Stimulated activated CD4-positive, alpha-beta T cell treated with anti-CD3 and anti-CD28 coated beads, Interleukin-4, amount 100 ng/mL, for 1 hour (primary cell): ENCODE data around the gene RPH3AL.
A peak's percentile ranks its signal among the peaks of the same experiment; 100 is the strongest.

Experiments used
- DNase-seq: peaks from one replicate; pipeline ENCODE4 v3.0.0-alpha.2; 2020

Gene RPH3AL

DNA sequence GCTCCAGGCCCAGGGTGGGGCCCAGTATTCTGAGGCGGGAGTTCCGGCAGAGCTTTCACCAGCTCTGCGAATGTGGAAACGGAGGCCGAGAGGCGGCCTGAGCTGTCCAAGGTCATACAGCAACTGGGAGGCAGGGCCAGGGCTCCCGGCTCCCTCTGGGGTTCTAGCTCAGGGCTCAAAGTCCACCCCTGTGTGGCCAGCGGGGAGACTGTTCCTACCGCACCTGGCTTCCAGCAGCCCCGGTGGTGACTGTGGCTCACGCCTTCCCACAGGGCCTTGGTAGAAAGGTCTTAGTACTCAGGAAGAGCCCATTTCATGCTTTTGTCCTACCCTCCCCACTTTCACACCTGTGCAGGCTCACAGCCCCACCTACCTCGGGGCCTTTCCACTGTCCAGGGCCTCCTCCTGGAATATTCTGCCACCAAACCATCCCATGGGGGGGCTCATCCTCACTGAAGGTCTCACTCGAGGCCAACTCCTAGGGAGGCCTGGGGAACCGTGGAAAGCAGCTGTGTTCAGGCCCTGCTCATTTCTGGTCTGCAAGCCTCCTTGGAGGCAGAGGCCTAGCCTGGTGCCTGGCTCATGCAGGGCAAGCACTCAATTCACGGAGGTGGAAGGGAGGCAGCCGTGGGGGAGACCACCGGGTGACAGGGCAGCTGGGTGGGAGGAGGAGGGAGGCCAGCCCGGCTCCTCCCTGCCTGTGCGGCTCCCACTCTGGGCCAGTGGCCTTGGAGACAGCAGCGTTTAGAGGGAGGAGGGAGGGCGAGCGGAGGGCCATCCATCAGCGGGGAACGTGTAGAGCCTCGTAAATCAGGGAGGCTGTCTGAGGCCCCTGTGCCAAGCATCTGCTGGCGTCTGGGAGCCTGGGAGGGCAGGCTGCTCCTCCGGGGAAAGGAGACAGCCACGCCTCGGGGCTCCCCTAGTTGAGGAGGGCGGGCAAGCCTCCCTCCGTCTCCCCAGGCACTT, 158.5 kb downstream of the RPH3AL start:
- no peak for DNase-seq

DNA sequence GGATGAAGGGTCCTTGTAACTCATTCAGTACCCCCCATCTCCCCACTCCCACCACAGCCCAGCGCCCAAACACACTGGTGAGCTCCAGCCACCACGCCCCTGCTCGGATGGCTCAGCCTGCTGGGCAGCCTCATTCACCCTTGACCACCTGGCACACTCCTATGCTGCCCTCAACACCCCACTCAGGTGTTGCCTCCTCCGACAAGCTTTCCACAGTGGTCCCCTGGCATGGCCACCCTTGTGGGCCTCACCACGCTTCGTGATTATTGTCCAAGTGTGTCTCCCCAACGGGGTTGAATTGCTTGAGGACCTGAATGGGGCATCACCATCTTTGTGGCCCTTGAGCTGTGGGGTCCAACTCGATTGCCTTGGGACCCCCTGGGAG, 159.2 kb downstream of the RPH3AL start:
- DNase-seq, result no peak

DNA sequence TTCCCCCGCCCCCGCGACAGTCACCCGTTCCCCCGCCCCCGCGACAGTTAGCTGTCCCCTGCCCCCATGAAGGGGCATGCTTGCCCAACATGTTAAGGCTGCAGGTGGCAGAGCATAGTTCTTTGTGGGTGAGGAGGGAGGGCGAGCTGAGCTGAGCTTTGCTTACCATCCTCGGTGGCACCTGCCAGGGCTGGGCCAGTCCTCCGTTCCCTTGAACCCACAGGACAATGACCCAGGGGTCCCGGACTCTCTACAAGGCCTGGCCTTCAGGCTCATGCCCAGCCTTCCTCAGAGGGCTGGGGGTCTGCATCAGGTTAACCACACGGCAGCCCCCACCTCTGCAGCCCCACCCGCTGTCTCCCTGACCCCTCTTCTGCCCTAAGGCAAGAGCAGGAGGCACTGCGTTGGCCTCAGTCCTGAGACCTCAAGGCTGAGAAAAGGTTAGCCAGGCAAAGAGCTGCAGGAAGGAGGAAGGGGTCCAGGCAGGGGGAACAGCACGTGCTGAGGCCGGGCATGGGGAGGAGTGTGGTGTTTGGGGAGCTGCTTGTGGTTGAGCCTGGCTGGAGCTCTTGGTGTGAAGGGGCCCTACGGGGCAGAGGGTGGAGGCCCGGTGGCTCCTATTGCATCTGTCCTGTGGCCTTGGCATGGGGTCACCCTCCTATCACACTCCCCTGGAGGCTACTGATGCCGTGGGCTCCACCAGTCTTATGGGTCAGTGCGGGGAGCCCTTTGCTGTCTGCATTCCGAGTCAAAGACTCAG, 159.8 kb downstream of the RPH3AL start:
- no peak for DNase-seq

DNA sequence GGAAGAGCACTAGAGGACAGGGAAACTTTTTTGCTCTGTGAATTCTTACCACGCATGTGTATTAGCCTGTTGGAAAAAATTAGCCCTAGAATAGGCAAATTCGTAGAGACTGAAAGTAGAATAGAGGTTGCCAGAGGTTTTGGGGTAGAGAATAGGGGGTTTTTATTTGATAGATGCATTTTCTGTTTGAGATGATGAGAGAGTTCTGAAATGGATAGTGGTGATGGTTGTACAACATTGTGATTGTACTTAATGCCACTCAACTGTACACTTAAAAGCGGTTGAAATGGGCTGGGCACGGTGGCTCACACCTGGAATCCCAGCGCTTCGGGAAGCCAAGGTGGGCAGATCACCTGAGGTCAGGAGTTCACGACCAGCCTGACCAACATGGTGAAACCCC, 163.2 kb downstream of the RPH3AL start:
- no peak for DNase-seq

DNA sequence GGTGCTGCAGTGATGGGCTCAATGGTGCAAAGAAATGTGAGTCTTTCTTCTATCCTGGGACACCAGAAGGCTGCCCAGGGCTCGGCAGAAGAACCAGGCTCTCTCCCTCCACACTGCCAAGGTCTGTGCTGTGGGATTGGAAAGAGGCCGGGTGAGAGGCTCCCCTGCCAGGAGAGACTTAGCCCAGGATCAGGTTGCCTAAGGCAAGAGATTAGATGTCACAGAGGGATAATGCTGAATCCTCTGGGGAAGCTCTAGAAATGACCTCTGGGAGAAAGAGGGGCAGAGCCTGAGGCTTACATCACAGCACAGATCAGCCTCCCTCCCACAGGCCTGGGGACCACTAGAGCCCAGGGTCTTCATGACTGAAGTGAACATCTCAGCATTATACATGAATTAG, 165.5 kb downstream of the RPH3AL start:
- no peak for DNase-seq

DNA sequence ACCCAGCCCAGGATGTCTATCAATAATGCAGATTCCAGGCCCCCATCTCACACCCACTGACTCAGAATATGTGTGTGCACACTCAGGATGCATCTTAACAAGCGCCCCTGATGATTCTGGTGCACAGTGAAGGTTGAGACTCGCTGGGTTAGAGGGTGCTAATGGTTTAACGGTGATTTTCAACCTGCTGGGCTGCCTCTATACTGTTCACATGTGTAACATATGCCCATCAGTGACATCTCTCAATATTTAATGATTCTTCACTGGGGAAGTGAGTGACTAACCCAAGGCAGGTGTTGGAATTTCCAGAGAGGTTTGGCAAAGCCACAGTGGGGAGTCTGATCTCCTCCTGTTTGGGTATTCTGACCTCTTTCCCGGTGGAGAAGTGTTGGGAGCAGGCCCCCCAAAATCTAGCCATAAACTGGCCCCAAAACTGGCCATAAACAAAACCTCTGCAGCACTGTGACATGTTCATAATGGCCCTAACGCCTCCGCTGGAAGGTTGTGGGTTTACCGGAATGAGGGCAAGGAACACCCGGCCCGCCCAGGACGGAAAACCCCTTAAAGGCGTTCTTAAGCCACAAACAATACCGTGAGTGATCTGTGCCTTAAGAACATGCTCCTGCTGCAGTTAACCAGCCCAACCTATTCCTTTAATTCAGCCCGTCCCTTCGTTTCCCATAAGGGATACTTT, 167.0 kb downstream of the RPH3AL start:
- peak; percentile 33 for DNase-seq

DNA sequence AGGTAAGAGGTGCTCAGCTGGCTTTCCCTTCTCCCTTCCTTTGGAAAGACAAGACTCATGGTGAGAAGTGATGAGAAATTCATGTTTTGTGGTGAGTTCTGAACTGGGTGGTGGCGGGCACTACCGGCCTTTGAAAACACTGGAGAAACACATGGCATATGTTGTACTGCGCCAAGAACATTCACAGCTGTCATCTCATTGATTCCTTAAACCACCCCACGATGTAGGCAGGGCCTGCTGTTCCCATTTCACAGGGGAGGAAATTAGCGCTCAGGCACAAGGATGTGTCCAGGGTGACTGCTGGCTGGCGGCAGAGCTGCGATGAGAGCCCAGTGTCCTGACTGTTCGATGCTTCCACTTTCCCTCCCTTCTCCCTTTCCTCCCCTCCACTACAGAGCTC, 169.6 kb downstream of the RPH3AL start:
- no peak for DNase-seq

DNA sequence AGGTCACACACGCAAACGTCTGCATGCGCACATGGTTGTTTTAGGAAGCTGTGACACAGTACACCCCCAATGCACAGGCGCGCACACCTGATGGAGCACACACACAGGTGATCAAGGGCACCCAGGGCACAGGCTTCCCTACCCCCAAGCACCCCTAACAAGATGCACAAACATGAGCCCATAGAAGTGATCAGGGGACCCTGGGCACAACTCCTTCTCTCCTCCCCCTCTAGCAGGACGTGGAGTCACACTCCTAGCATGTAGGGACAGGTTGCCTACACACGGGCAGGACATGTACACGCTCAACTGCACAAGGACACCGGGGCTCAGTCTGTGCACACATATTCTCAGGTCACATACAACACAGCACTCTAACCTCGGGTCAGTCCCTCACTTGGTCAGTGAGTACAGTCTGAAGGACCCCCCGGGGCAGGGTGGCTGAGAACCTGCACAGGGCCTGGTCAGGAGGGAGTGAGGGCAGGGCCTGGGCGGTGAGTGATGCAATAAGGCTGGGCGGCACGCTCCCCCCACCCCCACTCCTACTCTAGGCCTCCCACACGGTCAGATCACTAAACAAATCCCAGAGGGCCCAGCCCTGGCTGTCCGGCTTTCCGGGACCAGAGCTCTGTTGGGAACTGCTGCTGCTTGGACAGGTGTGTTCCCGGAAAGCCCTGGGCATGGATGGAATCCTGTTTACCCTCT, 170.4 kb downstream of the RPH3AL start:
- no peak for DNase-seq

DNA sequence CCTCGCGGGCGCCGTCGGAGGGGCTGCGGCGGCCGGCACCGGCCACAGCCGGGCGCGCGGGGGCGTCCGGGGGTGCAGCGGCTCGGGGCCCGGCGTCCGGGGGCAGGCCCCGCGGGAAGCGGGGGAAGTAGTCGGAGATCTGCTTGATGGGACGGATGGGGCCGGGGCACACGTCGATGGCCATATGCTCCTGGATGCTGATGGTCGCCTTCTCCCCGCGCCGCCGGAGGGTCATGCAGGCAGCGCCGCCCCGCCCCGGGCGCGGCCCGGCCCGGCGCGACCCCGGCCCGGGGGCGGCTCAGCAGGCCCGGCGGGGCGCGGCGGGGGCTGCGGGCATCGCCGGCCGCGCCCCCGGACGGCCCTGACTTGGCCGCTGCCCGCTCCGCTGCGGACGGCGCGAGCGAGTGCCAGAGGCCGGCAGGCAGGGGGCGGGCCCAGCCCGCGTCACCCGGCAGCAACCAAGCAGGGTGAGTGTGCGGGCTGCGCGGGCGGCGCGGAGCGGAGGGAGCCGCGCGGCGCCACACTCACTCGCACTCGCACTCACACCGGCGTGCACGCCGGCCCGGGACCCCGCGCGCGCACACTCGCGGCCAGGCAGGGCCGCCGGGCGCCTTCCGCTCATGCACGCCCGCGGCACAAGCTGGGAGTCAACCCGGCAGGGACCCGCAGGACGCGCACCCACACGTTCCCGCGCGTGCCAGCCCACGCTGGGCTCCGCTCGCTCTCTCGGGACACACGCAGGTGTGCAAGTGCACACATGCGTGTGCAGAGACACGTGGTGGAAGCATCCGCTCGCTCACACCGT, 171.2 kb downstream of the RPH3AL start, which contains the start of gene DOC2B:
DOC2B (minus strand) TSS at position 406 of the 805 bp plus-strand sequence; CDS start at position 235, 171 bp downstream.
- DNase-seq, result peak; percentile 27

DNA sequence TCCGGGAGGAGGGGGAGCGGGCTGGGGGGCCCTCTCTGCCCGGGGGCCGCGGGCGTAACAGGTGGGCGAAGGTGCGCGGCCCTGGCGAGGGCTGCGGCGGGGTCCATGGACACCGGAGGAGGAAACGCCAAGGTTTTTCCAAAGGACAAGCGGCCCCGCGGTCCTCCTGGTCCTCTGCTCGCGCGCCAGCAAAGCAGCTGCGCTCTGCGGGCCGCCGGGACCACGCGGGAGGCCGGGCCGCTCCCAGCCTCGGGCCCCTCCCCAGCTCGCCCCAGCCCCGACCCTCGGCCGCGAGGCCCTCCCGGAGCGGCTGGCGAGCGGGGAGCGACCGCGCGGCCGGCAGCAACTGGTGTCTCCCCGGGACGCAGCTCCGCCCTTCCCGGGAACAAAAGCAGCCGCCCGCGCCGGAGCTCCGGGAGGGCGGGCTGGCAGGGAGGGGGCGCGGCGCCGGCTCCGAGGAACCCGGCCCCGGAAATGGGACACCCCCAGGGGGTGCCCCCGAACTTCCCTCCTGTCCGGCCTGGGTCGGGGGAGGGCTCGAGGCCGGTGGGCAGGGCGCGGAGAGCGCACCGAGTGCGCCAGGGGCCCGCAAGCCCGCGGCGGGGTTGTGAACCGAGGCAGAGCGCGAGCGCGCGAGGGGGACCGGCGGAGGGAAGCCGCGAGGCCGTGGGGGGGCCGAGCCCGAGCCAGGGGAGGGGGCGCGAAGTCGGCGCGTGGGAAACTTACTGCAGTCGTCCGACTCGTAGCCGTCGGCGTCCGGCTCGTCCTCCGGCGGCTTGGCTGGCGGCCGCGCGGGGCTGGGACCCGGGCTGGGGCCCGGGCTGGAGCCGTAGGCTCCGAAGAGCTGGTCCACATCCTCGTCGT, 172.0 kb downstream of the RPH3AL start:
- no peak for DNase-seq

DNA sequence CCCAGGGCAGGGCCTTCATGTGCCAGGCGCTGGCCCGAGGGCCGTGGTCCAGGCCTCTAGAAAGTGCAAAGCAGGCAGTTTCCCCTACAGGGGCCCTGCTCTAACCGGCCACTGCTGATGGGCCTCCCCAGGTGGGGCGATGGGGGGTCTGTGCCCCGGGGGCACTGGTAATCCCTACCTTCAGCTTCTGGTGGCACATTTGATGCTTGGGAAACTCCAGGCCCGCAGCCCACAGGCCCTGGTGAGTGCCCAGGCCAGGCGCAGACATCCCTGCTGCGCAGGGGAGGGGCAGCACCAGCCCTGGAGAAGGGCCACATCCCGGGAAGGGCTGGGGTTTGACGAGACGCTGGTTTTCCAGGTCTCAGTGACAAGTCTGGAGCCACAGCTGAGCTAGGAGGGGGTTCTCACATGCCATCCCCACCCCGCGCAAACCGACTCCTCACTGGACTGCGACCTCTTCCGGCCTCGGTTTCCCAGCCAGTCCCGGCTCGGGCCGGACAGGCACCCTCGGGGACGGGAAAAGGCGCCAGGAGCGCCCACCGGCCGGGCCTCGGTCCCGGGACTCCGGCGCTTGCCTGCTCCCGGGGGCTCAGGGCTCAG, 172.7 kb downstream of the RPH3AL start:
- no peak for DNase-seq

DNA sequence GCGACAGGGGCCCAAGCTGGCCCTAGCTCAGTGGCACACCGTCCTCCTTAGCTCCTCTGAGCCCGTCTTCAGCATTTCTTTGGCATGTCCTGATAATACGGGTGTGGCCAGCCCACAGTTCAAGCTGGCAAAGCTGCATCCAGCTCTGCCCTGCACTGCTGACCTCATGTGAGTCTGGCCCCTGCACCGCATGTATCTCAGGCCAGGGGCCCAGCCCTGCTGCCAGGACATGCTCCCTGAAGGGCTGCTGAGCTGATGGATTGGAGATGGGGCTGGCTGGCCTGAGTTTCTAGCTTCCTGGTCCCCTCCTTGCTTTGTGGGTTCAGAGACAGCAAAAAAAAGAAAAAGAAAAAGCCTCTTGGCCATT, 173.6 kb downstream of the RPH3AL start:
- no peak for DNase-seq

DNA sequence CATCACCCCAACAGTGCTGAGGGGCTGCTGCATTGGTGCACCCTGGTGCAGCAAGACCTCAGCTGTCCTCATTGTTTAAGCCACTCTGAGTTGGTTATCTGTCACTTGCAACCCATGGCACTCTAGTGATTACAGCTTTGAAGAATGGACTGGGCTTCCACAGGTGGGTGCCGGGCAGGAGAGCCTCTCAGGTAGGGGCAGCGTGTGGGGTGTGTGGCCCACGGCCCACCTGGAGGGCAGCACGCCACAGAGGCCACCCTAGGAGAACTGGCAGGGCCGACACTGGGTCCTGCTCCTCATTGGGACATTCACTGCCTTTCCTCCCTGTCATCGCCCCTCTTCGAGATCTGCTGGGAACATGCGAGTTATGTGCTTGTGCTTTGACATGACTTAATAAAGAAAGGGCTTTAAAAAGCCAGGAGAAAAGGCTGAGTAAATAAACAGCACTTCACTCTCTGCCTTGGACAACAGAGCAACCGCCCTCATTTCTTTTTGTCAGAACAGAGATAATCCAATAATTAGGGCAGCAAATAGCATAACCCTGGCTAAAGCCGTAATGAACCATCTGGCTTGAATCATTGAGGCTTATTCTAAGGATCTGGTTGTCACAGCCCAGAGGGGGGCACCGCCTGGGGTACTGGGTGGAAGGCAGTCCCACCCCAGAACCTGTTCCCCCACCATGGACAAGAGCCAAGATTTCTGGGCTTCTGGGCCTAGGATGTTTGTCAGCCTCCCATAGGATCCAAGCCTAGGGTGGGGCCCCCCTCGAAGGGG, 174.1 kb downstream of the RPH3AL start:
- DNase-seq, result no peak

DNA sequence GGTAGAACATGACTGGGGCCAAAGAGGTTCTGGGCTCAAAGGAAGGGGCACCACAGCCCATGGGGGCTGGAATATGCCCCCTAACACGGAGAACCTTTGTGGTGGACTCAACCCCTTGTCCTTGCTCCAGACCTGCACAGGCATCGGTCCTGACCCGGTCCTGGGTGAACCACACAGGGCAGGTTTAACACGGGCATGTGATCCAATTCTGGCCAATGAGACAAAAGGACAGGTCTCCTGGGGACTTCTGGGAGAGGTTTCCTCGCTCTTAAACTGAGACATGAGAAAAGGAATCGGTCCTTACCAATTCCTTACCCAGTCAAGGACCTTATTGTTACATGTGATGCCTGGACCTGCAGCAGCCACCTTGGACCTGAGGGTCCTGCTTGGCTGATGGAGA, 174.8 kb downstream of the RPH3AL start:
- no peak for DNase-seq

DNA sequence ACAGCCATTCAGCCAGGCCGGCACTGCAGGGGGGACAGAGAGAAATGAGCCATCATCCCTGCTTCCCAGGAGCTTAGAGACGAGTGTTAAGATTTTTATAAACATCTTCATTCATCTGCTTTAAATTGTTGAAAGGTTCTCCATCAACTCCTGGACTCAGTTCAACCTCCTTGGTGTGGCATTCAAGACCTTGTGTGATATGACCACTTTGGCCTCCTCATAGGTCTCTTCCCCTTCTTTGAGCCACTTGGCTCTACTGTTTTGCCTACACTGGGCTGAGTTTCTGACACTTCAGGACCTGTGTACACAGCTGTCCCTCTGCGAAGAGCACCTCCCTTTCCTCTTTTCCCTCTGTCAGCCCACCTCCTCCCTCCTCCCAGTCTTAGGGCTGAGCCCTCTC, 175.5 kb downstream of the RPH3AL start:
- no peak for DNase-seq

DNA sequence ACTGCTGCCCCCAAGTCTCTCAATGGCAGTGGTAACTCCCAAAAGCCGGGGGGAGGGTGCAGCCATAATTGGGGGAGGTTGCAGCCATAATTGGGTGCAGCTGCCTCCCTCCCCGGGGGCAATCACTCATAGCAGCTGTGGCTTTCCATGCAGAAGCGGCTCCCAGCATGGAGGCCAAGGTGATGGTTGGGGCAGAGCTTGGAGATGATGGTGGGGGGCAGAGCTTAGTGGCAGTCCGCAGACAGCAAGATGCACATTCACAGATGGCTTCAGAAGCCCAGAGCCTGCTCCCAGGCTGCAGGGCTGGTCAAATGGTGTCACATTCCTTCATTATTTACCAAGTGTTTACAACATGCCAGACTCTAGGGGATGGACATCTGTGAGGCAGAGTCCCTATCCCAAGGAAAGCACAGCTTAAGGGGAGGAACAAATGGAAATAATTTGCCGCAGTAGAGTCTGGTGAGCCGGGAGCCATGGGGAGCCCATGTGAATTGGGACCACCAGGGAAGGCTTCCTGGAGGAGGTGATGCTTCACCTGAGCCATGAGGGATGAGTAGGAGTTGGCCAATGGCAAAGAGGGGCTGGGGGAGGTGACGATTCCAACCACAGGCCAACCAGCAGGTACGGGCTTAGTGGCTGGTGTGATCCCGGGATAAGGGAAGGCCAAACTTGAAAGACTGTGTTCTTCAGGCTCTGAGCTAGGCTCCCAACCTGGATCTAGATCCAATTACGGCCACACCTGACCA, 179.3 kb downstream of the RPH3AL start:
- DNase-seq, result no peak

DNA sequence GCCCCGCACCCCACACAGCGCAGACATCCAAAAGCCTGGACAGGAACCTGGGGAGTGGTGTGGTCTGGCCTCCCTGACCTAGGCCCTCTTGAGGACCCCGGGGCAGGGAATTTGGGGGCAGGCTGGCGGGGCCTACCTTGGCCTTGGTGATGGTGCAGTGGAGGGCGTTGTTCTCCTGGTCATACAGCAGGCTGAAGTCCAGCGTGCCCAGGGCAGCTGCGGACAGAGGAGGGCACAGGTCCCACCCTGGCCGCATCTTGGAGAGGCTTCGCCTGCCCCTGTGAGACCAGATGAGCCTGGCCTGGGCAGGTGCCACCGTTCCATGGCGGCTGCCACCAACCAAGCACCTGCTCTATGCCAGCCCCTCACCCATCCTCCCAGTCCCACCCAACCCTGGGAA, 180.2 kb downstream of the RPH3AL start:
- DNase-seq, result no peak

DNA sequence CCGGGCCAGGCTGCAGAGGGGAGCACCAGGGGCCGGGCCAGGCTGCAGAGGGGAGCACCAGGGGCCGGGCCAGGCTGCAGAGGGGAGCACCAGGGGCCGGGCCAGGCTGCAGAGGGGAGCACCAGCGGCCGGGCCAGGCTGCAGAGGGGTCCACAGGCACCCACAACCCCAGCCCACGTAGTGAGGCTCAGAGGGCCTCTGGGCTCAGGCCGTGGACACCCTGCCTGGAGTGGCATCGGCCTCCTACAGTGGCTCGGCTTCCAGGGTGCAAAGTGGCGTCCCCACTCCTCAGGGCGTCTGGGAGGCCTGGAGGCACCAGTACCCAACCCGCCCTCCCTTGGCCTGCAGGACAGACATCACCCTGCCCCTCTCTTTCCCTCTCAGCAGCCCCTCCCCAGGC, 180.7 kb downstream of the RPH3AL start:
- no peak for DNase-seq

DNA sequence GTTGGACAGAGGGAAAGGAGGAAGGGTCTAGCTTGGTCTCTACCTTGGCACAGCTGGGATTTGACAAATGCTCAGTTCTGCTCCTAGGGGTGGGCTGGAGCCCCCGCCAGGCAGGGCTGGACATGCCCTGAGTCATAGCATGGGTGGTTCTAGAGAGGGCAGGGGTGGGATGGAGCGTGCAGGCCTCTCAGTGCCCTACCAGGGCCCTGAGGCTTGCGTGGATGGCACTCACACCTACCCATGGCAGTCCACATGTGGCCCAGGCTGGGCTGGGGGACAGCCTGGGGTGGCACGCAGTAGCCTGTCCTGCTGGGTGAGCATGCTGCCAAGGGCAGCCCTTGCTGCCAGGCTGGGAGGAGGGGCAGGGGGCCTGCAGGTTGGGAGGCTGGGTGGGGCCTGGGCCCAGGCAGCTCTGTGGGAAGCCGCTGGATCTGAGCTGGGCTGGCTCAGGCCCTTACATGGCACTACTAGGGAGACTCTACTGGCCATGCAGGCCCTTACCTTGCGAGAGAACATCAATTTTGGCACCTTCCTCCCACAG, 182.4 kb downstream of the RPH3AL start:
- DNase-seq, result no peak
